SJCRH30 (cell line): Measurements from ENCODE around the gene BCAS3. TPM values are rescaled to one million over a fixed set of nuclear protein-coding genes. Genes with fewer than 3 reads are reported as not detected.
"Not testable (repeated sequence)": the region's sequence is repeated elsewhere in the genome, so short reads cannot be mapped to it uniquely, and the experiment has no call there.

Experiments used
- DNase-seq, 2 experiments: peaks; one replicate each; pipeline ENCODE4 v3.0.0-alpha.2; 2015 to 2020
- H3K27ac ChIP-seq: fragments of 250-450 bp; sonication (Bioruptor Pico); 2 replicates; pipeline ENCODE4 v1.5.1; 2020; ENCODE audit warnings: mild to moderate bottlenecking, moderate library complexity
- H3K27me3 ChIP-seq: fragments of 250-450 bp; sonication (Bioruptor Pico); 2 replicates; pipeline ENCODE4 v1.5.1; 2020; ENCODE audit warnings: mild to moderate bottlenecking, moderate library complexity
- H3K36me3 ChIP-seq: fragments of 250-450 bp; sonication (Bioruptor Pico); 2 replicates; pipeline ENCODE4 v1.5.1; 2020; ENCODE audit warnings: mild to moderate bottlenecking, moderate library complexity
- H3K4me1 ChIP-seq: fragments of 250-450 bp; sonication (Bioruptor Pico); 2 replicates; pipeline ENCODE4 v1.5.1; 2020; ENCODE audit warnings: mild to moderate bottlenecking, moderate library complexity
- H3K4me3 ChIP-seq: fragments of 250-450 bp; sonication (Bioruptor Pico); 2 replicates; pipeline ENCODE4 v1.5.1; 2020; ENCODE audit warnings: mild to moderate bottlenecking, moderate library complexity
- H3K9me3 ChIP-seq: fragments of 250-450 bp; sonication (Bioruptor Pico); replicated peaks from 2 replicates; pipeline ENCODE4 v1.5.1; 2020; ENCODE audit warnings: mild to moderate bottlenecking, moderate library complexity
- total RNA-seq: library from RNA; depleted of rRNA; stranded (reverse); fragments of >200 nt; shearing (Covaris generic); gene quantifications from 2 replicates; pipeline ENCODE4 v1.2.3, GENCODE V29; 2014

The BCAS3 gene
- total RNA-seq, 1 experiment from 2014 or later: 11.6 TPM

DNA sequence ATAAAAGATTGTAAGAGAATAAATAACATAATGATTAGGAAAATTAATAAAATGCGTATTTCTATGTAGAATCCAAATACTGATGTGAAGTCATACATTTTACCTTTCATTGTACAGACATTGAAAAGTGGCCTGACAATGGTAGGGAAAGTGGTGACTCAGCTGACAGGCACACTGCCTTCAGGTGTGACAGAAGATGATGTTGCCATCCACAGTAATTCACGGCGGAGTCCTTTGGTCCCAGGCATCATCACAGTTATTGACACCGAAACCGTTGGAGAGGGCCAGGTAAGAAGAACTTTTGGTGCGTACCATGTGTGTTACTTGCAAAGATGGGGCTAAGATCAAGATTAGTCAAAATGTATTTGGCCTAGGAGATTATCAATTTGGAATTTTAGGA lies 232.8 kb downstream of the BCAS3 start:
- Histone ChIP-seq H3K36me3 (no peaks in the 10 kb centered on the region), H3K9me3 (no peaks in the 10 kb centered on the region), H3K27ac (no peak overlapping the region), H3K27me3 (no peaks in the 10 kb centered on the region), H3K4me3 (no peak overlapping the region), H3K4me1 (no peaks in the 10 kb centered on the region)
- DNase-seq: no peak

DNA sequence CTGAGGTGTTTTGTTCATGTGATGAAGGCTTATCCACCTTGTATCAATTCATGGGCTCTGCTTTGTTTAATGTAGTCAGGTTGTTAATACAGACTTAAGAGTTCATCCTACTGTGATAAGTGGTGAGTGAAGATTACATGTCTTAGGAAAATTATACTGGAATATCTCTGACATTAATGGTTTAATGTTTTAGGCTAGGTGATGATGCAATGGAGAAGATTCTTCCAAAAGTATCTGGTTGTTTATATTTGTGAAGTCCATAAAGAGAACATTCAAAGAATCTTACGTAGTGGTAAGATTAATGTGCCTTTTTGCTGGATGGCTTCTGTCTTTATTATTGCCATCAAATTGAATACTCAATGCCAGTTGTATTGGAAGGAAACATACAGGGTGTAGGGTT lies 236.4 kb downstream of the BCAS3 start:
- no peak for DNase-seq
- no peaks in the 10 kb centered on the region for H3K4me1 ChIP-seq
- no peaks in the 10 kb centered on the region for H3K27me3 ChIP-seq
- no peak overlapping the region for H3K4me3 ChIP-seq
- H3K27ac ChIP-seq: no peak overlapping the region
- no peaks in the 10 kb centered on the region for H3K36me3 ChIP-seq
- peaks cover 5% of the 10 kb centered on the region; the same call in 1 of the 2 replicates for H3K9me3 ChIP-seq

DNA sequence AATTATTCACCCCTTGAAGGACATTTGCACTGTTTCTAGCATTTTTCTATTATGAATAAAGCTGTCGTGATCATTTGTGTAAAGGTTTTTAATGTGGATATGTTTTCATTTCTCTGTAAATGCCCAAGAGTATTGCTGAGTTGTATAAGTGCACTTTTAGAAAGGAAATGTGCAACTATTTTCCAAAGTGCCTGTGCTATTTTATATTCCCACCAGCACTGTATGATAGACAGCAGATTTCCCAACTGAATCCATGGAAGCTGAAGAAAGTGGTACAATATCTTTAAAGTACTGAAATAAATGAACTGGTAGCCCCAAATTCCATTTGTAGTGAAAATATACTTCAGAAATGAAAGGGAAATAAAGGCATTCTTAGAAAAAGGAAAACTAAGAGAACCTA lies 238.4 kb downstream of the BCAS3 start:
- Histone ChIP-seq H3K4me3 (no peak overlapping the region), H3K27me3 (no peaks in the 10 kb centered on the region)
- no peak for DNase-seq

DNA sequence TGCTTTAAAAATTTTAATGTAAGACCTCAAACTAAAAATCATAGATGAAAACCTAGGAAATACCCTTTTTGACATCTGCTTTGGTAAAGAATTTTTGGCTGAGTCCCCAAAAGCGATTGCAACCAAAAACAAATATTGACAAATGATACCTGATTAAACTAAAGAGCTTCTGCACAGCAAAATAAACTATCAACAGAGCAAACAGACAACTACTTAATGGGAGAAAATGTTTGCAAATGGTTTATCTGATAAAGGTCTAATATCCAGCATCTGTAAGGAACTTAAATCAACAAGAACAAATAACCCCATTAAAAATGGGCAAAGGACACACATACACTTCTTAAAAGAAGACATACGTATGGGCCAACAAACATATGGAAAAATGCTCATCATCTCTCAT lies 242.5 kb downstream of the BCAS3 start:
- Histone ChIP-seq H3K27ac (no peak overlapping the region), H3K36me3 (no peaks in the 10 kb centered on the region), H3K4me3 (no peak overlapping the region), H3K4me1 (no peaks in the 10 kb centered on the region), H3K9me3 (peaks cover 5% of the 10 kb centered on the region; the same call in 1 of the 2 replicates), H3K27me3 (no peaks in the 10 kb centered on the region)
- no peak for DNase-seq

More for the DNA sequence above, 238.4 kb downstream of the BCAS3 start:
- peaks cover 5% of the 10 kb centered on the region; the same call in 1 of the 2 replicates for H3K9me3 ChIP-seq
- no peaks in the 10 kb centered on the region for H3K4me1 ChIP-seq
- no peaks in the 10 kb centered on the region for H3K36me3 ChIP-seq
- no peak overlapping the region for H3K27ac ChIP-seq

DNA sequence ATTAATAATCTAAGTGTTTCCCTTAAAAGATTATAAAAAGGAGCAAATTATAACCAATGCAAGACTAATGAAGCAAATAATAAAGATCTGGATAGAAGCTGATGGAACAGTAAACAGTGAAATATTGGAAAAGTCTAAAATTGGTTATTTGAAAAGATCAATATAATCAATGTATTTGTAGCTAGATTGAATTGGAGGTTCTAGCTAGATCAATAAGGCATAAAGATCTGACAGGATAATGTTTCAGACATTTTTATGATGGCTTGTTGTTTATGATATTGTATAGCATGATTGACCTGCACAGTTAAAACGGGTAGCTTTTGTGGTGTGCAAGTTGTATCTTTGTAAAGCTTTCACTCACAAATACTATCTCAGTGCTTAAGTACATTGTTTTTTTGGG lies 245.3 kb downstream of the BCAS3 start:
- no peak overlapping the region for H3K4me3 ChIP-seq
- H3K4me1 ChIP-seq: peaks cover 4% of the 10 kb centered on the region
- no peak for DNase-seq
- no peak overlapping the region for H3K27ac ChIP-seq
- no peaks in the 10 kb centered on the region for H3K27me3 ChIP-seq
- no peaks in the 10 kb centered on the region for H3K36me3 ChIP-seq
- H3K9me3 ChIP-seq: no peaks in the 10 kb centered on the region

DNA sequence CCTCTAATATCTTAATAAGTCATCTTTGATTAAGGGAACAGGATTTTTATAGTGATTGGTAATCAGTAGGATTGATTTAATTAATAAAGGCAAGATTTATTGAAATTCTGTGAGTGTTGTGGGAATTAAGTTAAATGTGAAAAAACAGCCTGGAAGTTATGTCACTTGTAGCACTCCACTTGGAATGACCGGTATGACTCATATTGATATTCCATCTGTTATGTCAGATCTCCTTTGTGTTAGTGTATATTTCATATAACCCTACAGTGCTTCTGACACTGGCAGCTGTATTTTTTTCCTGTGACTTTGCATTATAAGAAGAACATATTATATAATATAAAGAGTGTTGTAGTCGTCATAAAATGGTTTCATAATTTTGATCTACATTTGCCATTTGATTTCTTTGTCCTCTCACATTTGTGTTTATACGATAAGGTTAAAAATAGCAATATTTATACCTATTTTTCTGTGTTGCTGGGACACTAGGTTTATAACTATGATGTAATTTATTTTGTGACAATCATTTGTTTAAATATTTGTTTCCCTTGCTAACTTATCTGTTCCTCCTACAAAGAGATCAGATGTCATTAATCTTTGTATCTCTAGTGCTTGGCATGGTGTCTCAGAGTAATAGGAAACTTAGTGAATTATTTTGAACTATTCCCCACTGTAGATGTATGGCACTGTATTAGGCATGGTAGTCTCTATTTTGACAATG lies 249.0 kb downstream of the BCAS3 start:
- H3K4me3 ChIP-seq: no peak overlapping the region
- H3K36me3 ChIP-seq: no peaks in the 10 kb centered on the region
- peaks cover 4% of the 10 kb centered on the region for H3K4me1 ChIP-seq
- H3K9me3 ChIP-seq: no peaks in the 10 kb centered on the region
- H3K27me3 ChIP-seq: no peaks in the 10 kb centered on the region
- peak in 1 of 2 experiments; percentile 26 for DNase-seq
- H3K27ac ChIP-seq: no peak overlapping the region

DNA sequence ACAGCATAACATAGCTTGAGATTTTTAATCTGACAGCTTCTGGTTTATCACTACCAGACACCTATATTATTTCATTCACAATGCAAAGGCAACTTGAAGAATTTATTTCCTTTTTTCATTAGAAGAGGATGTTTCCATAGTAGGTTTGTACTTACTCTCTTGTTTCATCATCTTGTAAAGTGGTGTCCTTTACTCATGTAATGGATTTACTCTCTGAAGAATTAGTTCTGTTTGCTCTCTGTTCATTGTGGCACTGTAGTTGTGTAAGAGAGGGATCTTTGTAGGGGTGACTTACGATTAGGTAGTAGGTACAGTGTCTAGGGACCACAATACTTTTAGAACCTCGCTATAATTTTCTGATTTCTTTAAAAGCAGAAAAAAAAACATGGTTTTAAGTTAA lies 256.1 kb downstream of the BCAS3 start:
- DNase-seq: no peak
- Histone ChIP-seq H3K27me3 (no peaks in the 10 kb centered on the region), H3K9me3 (no peaks in the 10 kb centered on the region), H3K4me1 (no peaks in the 10 kb centered on the region), H3K36me3 (no peaks in the 10 kb centered on the region), H3K4me3 (no peak overlapping the region), H3K27ac (no peak overlapping the region)

DNA sequence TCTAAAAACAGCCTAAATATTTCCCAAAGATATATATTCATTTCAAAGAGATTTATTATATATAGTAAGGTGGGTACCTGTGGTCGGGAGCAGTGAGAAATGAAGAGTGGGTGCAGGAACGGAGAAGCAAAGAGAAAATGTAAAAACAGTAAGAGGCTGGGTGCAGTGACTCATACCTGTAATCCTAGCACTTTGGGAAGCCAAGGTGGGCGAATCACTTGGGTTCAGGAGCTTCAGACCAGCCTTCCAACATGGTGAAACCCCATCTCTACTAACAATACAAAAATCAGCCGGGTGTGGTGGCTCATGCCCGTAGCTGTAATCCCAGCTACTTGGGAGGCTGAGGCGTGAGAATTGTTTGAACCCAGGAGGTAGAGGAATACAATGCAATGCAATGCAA lies 257.1 kb downstream of the BCAS3 start:
- no peak for DNase-seq
- Histone ChIP-seq H3K27ac (no peak overlapping the region), H3K4me3 (no peak overlapping the region), H3K9me3 (no peaks in the 10 kb centered on the region), H3K4me1 (no peaks in the 10 kb centered on the region), H3K36me3 (no peaks in the 10 kb centered on the region), H3K27me3 (no peaks in the 10 kb centered on the region)

DNA sequence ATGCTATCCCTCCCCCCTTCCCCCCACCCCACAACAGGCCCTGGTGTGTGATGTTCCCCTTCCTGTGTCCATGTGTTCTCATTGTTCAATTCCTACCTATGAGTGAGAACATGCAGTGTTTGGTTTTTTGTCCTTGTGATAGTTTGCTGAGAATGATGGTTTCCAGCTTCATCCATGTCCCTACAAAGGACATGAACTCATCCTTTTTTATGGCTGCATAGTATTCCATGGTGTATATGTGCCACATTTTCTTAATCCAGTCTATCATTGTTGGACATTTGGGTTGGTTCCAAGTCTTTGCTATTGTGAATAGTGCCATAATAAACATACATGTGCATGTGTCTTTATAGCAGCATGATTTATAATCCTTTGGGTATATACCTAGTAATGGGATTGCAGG lies 258.3 kb downstream of the BCAS3 start:
- H3K27ac ChIP-seq, H3K4me1 ChIP-seq, DNase-seq, H3K27me3 ChIP-seq, H3K36me3 ChIP-seq, H3K4me3 ChIP-seq, H3K9me3 ChIP-seq: not testable (repeated sequence)

DNA sequence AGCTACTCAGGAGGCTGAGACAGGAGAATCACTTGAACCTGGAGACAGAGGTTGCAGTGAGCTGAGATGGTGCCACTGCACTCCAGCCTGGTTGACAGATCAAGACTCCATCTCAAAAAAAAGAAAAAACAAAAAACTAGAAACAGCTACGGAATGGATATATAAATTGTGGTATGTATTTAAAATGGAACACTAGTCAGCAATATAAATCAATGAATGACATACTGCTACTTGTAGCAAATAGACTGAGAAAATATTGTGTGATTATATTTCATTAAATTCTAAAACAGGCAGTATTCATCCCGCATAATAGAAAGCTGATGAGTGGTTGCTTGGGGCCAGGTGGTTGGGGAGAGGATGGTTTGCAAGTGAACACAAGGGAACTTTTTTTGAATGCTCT lies 261.7 kb downstream of the BCAS3 start:
- Histone ChIP-seq H3K27ac (no peak overlapping the region), H3K4me1 (no peaks in the 10 kb centered on the region), H3K36me3 (no peaks in the 10 kb centered on the region), H3K27me3 (no peaks in the 10 kb centered on the region), H3K4me3 (no peak overlapping the region), H3K9me3 (no peaks in the 10 kb centered on the region)
- no peak for DNase-seq

DNA sequence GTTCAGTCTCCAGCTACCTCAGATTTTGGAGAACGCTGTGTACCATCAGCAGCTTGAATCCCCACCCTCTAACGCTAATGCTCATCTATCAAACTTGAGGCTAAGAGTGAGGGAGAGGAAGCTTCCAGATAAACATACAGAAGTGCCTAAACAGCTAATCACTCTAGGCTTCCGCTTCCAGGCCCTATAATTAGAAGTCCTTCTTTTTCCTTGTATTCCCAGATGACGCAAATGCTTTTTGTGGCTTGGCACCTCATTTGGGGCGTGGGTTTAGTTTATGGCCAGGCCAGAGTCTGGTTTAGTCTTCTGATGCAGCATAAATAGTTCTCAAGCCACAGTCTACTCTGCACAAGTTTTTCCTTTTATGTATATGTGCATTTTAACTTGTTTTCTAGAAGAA lies 263.4 kb downstream of the BCAS3 start:
- no peak overlapping the region for H3K27ac ChIP-seq
- DNase-seq: peak; percentile 4 to 31
- H3K4me3 ChIP-seq: no peak overlapping the region
- H3K27me3 ChIP-seq: no peaks in the 10 kb centered on the region
- no peaks in the 10 kb centered on the region for H3K4me1 ChIP-seq
- no peaks in the 10 kb centered on the region for H3K9me3 ChIP-seq
- H3K36me3 ChIP-seq: no peaks in the 10 kb centered on the region

DNA sequence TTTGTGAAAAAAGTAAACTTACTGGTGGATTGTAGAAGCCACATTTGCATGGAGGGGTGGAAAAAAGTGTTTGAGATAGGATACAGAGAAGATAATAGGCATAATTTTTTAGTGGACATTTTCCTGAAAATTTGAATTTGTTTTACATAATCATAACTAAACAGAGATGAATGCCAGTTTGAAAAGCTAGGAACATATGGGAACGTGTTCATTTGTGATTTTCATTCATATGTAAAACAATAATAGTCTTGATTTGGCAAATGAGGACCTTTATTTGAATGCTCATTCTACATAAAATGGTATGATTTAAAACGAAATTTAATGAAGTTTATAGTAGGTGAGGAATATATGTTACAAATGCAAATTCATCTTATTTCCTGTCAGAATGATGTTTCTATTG lies 263.9 kb downstream of the BCAS3 start:
- Histone ChIP-seq H3K27me3 (no peaks in the 10 kb centered on the region), H3K27ac (no peak overlapping the region), H3K9me3 (no peaks in the 10 kb centered on the region), H3K4me1 (no peaks in the 10 kb centered on the region), H3K36me3 (no peaks in the 10 kb centered on the region), H3K4me3 (no peak overlapping the region)
- no peak for DNase-seq

DNA sequence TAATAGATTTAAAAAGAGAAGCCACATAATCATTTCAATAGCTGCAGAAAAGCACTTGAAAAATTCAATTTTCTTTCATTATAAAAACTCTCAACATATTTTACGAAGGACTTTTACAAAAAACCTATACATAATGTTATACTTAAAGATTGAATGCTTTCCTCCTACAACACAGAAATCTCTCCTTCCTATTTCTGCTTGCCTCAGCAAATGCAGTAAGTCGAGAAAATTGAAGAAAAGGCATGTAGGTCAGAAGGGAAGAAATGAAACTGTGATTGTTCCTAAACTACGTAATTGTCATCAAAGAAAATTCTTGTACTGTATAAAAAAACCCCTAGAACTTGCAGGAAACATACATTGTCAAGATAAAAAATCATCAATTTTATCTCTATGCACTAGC lies 267.1 kb downstream of the BCAS3 start:
- no peaks in the 10 kb centered on the region for H3K36me3 ChIP-seq
- H3K27me3 ChIP-seq: no peaks in the 10 kb centered on the region
- DNase-seq: no peak
- H3K4me1 ChIP-seq: no peaks in the 10 kb centered on the region
- no peaks in the 10 kb centered on the region for H3K9me3 ChIP-seq
- H3K4me3 ChIP-seq: no peak overlapping the region
- H3K27ac ChIP-seq: no peak overlapping the region

DNA sequence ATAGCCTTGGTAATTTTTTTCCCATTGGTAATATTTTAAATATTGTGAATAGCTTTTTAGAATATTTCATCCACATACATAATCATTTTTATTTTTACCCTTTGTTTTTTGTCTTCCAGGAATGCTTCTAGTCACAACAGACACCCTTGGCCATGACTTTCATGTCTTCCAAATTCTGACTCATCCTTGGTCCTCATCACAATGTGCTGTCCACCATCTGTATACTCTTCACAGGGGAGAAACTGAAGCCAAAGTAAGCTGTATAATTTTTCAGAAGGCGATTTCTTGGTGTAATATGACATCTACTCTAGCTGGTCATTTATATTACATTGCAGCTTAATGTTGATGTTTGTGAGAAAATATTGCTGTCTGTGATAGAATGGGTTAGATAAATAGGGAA lies 269.4 kb downstream of the BCAS3 start:
- H3K27ac ChIP-seq: no peak overlapping the region
- no peaks in the 10 kb centered on the region for H3K27me3 ChIP-seq
- H3K36me3 ChIP-seq: no peaks in the 10 kb centered on the region
- no peak overlapping the region for H3K4me3 ChIP-seq
- H3K4me1 ChIP-seq: no peaks in the 10 kb centered on the region
- H3K9me3 ChIP-seq: no peaks in the 10 kb centered on the region
- DNase-seq: no peak

DNA sequence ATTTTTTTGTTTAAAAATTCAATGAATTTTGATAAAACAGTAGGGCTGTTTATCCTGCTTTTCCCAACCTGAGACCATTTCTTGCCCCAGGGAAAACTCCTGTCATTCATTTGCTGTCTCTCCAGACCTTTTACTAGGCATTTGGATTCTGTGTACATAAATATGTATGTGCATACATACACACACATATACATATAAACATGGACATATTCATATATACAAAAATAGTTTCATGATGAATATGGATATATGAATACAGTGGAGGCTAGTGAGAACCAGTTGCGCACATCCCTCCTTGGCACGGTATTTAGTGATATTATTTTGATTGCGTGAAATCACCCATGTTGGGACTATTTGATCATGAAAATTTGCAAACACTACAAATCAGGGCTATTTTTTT lies 269.9 kb downstream of the BCAS3 start:
- no peak for DNase-seq
- H3K36me3 ChIP-seq: no peaks in the 10 kb centered on the region
- H3K9me3 ChIP-seq: no peaks in the 10 kb centered on the region
- no peaks in the 10 kb centered on the region for H3K27me3 ChIP-seq
- H3K4me3 ChIP-seq: no peak overlapping the region
- H3K4me1 ChIP-seq: no peaks in the 10 kb centered on the region
- no peak overlapping the region for H3K27ac ChIP-seq

DNA sequence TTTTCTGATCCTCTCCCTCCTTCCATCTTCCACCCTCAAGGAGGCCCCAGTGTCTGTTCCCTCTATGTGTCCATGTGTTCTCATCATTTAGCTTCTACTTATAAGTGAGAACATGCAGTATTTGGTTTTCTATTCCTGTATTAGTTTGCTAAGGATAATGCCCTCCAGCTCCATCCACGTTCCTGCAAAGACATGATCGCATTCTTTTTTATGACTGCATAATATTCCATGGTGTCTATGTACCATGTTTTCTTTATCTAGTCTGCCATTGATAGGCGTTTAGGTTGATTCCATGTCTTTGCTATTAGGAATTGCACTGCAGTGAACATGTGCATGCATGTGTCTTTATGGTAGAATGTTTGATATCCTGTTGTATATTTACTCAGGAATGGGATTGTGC lies 275.1 kb downstream of the BCAS3 start:
- 0 out of 2 replicates have a peak, but pooled peaks cover 2% of the 10 kb centered on the region for H3K9me3 ChIP-seq
- no peak overlapping the region for H3K4me3 ChIP-seq
- no peaks in the 10 kb centered on the region for H3K27me3 ChIP-seq
- no peak for DNase-seq
- H3K36me3 ChIP-seq: no peaks in the 10 kb centered on the region
- H3K4me1 ChIP-seq: no peaks in the 10 kb centered on the region
- H3K27ac ChIP-seq: no peak overlapping the region
